SU-DHL-6 (cell line): ENCODE data around the gene HOXA10.

ENCODE experiments used
- H2AFZ ChIP-seq: fragments of 200-600 bp; sonication (generic); 2 replicates; pipeline ENCODE4 v1.6.1; 2014; ENCODE audit warnings: low read depth, mild to moderate bottlenecking, moderate library complexity, mixed read lengths, antibody characterized with exemption, low read length; ENCODE audit not compliant: severe bottlenecking
- H3F3A ChIP-seq: fragments of 200-600 bp; shearing (Covaris generic); 2 replicates; pipeline ENCODE4 v1.6.0; 2016; ENCODE audit warnings: antibody characterized with exemption, mild to moderate bottlenecking; ENCODE audit not compliant: insufficient read depth
- H3K27ac ChIP-seq: fragments of 200-600 bp; sonication (generic); 2 replicates; pipeline ENCODE4 v1.5.1; 2016; ENCODE audit warnings: low read depth, mild to moderate bottlenecking, low read length, moderate library complexity, mixed read lengths
- H3K27me3 ChIP-seq: fragments of 200-600 bp; sonication (generic), shearing (Covaris generic); 2 replicates; pipeline ENCODE4 v1.6.0; 2014; ENCODE audit warnings: mild to moderate bottlenecking, low read length
- H3K36me3 ChIP-seq: fragments of 200-600 bp; sonication (generic); 2 replicates; pipeline ENCODE4 v1.6.1; 2014; ENCODE audit warnings: mild to moderate bottlenecking, low read length, mixed read lengths
- H3K4me2 ChIP-seq: fragments of 300-600, 200-600 bp; shearing (Covaris generic), sonication (generic); 2 replicates; pipeline ENCODE4 v1.6.0; 2014; ENCODE audit warnings: low read length, low read depth, mild to moderate bottlenecking; ENCODE audit not compliant: poor library complexity, severe bottlenecking
- H3K4me3 ChIP-seq: fragments of 200-600 bp; sonication (generic); 2 replicates; pipeline ENCODE4 v1.5.1; 2014; ENCODE audit warnings: antibody characterized with exemption, low read length, mild to moderate bottlenecking, mixed read lengths; ENCODE audit not compliant: insufficient read depth, poor library complexity, severe bottlenecking
- H3K79me2 ChIP-seq: fragments of 200-600 bp; sonication (generic); 2 replicates; pipeline ENCODE4 v1.6.1; 2014; ENCODE audit warnings: mild to moderate bottlenecking, low read length, moderate library complexity; ENCODE audit not compliant: insufficient read depth
- H3K9ac ChIP-seq: fragments of 200-600 bp; sonication (generic); 2 replicates; pipeline ENCODE4 v1.7.0; 2014; ENCODE audit warnings: mild to moderate bottlenecking, low read length
- H3K9me2 ChIP-seq: fragments of 200-600 bp; sonication (generic); replicated peaks from 2 replicates; pipeline ENCODE4 v1.6.1; 2014; ENCODE audit warnings: low read length; ENCODE audit not compliant: insufficient read depth
- H3K9me3 ChIP-seq: fragments of 200-600 bp; sonication (generic); 2 replicates; pipeline ENCODE4 v1.6.1; 2014; ENCODE audit warnings: low read length, mixed read lengths; ENCODE audit not compliant: insufficient read depth
- H4K20me1 ChIP-seq: fragments of 200-600 bp; sonication (generic); 2 replicates; pipeline ENCODE4 v1.6.1; 2014; ENCODE audit warnings: low read depth, mild to moderate bottlenecking, antibody characterized with exemption, low read length, moderate library complexity, mixed read lengths
- EZH2phosphoT487 ChIP-seq: fragments of 200-600 bp; sonication (generic), shearing (Covaris generic); conservative IDR thresholded peaks from 2 replicates; pipeline ENCODE4 v1.6.1; 2018; ENCODE audit warnings: mild to moderate bottlenecking, antibody characterized with exemption, low read length, moderate library complexity, mixed read lengths
- TF ChIP-seq, protein P1 (sequence below): fragments of 200-600 bp; sonication (generic); IDR thresholded peaks from one replicate; pipeline ENCODE4 v1.5.1; 2017; ENCODE audit warnings: antibody characterized with exemption, mild to moderate bottlenecking, low read length, moderate library complexity; ENCODE audit not compliant: insufficient read depth, poor library complexity, severe bottlenecking

Gene HOXA10

GRCh38 chr7:27141137-27141922 is 32.8 kb downstream of the HOXA10 start:
- no peaks in the 10 kb centered on the region for H3K36me3 ChIP-seq
- no peaks in the 10 kb centered on the region for H4K20me1 ChIP-seq
- H3K27ac ChIP-seq: no peak overlapping the region
- no peaks in the 10 kb centered on the region for H3F3A ChIP-seq
- H3K4me3 ChIP-seq: no peak overlapping the region
- H3K9me3 ChIP-seq: no peaks in the 10 kb centered on the region
- no peak for TF ChIP-seq EZH2phosphoT487
- TF ChIP-seq, protein P1, sequence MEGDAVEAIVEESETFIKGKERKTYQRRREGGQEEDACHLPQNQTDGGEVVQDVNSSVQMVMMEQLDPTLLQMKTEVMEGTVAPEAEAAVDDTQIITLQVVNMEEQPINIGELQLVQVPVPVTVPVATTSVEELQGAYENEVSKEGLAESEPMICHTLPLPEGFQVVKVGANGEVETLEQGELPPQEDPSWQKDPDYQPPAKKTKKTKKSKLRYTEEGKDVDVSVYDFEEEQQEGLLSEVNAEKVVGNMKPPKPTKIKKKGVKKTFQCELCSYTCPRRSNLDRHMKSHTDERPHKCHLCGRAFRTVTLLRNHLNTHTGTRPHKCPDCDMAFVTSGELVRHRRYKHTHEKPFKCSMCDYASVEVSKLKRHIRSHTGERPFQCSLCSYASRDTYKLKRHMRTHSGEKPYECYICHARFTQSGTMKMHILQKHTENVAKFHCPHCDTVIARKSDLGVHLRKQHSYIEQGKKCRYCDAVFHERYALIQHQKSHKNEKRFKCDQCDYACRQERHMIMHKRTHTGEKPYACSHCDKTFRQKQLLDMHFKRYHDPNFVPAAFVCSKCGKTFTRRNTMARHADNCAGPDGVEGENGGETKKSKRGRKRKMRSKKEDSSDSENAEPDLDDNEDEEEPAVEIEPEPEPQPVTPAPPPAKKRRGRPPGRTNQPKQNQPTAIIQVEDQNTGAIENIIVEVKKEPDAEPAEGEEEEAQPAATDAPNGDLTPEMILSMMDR: no peak
- H2AFZ ChIP-seq: no peak overlapping the region
- no peak overlapping the region for H3K9ac ChIP-seq
- H3K79me2 ChIP-seq: no peaks in the 10 kb centered on the region
- no peaks in the 10 kb centered on the region for H3K27me3 ChIP-seq
- no peaks in the 10 kb centered on the region for H3K9me2 ChIP-seq
- H3K4me2 ChIP-seq: no peak overlapping the region

DNA sequence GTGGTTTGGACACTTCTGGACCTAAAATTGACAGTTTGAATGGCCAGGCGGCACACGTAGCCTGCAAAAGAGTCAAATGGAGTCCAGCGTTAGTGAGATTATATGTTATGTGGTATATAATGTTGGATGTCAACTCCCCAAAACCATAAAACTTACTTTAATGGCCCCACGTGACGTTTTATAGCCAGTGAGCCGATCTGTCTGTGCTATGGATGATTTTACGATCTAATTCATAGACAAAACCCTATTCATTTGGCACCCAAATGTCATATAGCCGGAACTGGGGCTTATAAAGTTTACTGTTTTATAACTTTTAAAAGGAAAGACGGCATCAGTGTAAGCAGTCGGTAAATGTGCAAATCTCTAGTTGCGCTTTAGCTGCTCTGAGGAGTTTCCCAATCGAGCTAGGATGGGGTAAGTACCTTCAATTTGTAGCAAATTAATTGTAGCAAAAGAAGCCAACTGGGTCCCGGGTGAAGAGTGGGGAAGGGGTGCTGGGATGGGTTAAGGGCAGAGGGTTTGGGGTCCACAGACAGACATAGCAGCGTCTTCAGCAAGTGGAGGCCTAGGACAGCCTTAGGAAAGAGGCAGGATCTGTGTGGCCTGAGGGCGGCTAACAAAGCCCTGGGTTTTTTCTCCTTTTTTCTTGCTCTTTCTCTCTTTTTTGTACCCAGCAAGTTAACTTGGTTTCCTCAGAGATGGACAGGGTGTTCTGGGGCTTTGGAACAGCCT is 33.8 kb downstream of the HOXA10 start:
- H3K27ac ChIP-seq: no peak overlapping the region
- no peaks in the 10 kb centered on the region for H3K79me2 ChIP-seq
- no peaks in the 10 kb centered on the region for H3K9me2 ChIP-seq
- H3K9me3 ChIP-seq: no peaks in the 10 kb centered on the region
- no peaks in the 10 kb centered on the region for H4K20me1 ChIP-seq
- no peak for TF ChIP-seq EZH2phosphoT487
- TF ChIP-seq, protein P1: no peak
- no peak overlapping the region for H3K9ac ChIP-seq
- no peak overlapping the region for H2AFZ ChIP-seq
- H3K4me3 ChIP-seq: no peak overlapping the region
- no peaks in the 10 kb centered on the region for H3F3A ChIP-seq
- no peaks in the 10 kb centered on the region for H3K36me3 ChIP-seq
- no peak overlapping the region for H3K4me2 ChIP-seq
- no peaks in the 10 kb centered on the region for H3K27me3 ChIP-seq

GRCh38 chr7:27139334-27140125 is 34.6 kb downstream of the HOXA10 start:
- Histone ChIP-seq H2AFZ (no peak overlapping the region), H4K20me1 (no peaks in the 10 kb centered on the region), H3F3A (no peaks in the 10 kb centered on the region), H3K4me3 (no peak overlapping the region), H3K9me2 (no peaks in the 10 kb centered on the region), H3K9ac (no peak overlapping the region), H3K36me3 (no peaks in the 10 kb centered on the region), H3K4me2 (no peak overlapping the region), H3K9me3 (no peaks in the 10 kb centered on the region), H3K27ac (no peak overlapping the region), H3K27me3 (no peaks in the 10 kb centered on the region), H3K79me2 (no peaks in the 10 kb centered on the region)
- no peak for TF ChIP-seq EZH2phosphoT487
- TF ChIP-seq, protein P1: no peak
